ENCODE measurements around the gene NUDT3. TPM values are rescaled to one million over a fixed set of nuclear protein-coding genes. Genes with fewer than 3 reads are reported as not detected.

Gene NUDT3
- polyA plus RNA-seq, 3 donors: 9.3 to 33.3 (median 10.9) TPM

- Mint-ChIP-seq H3K4me3 (no peak overlapping the region), H3K36me3 (no peaks in the 10 kb centered on the region), H3K27ac (no peak overlapping the region), H3K9me3 (peaks cover 0 to 15% (median 4%) of the 10 kb centered on the region in 7 donors), H3K27me3 (ENCODE audit: low read depth in 3 of 3) (peaks cover under 1 to 2% (median 1%) of the 10 kb centered on the region in 3 donors), H3K4me1 (no peaks in the 10 kb centered on the region)
- no peaks in the 10 kb centered on the region for H3K79me2 ChIP-seq (ENCODE audit: insufficient read depth, low read length)
- no peak overlapping the region for H3K27ac ChIP-seq (ENCODE audit: low read depth in 1 of 2, low read length in 2 of 2)
- H3K9me3 ChIP-seq (replicated peaks in 1 of 2; ENCODE audit: control insufficient read depth in 1 of 2, insufficient read depth in 1 of 2, low read length in 2 of 2): peaks cover 0 to 4% of the 10 kb centered on the region in 2 donors
- no peaks in the 10 kb centered on the region for H4K20me1 ChIP-seq (ENCODE audit: insufficient read depth, low read length)
- H3K4me3 ChIP-seq (replicated peaks in 1 of 3; ENCODE audit: low read depth in 2 of 3, low read length in 3 of 3): no peak overlapping the region
- H3K4me1 ChIP-seq (ENCODE audit: control insufficient read depth in 1 of 2, insufficient read depth in 2 of 2, low read length in 2 of 2): no peaks in the 10 kb centered on the region
- H3K27me3 ChIP-seq (ENCODE audit: control insufficient read depth in 2 of 2, insufficient read depth in 2 of 2, low read length in 2 of 2): no peaks in the 10 kb centered on the region
- no peak for TF ChIP-seq CTCF (IDR thresholded peaks at IDR 0.05)
- no CpG with 5 or more reads among the region's 3 CpGs for WGBS (ENCODE audit: insufficient coverage)
- no peaks in the 10 kb centered on the region for H3K36me3 ChIP-seq (replicated peaks in 1 of 2; ENCODE audit: control insufficient read depth in 1 of 2, insufficient read depth in 2 of 2, low read length in 2 of 2)
- H3K4me2 ChIP-seq (replicated peaks; ENCODE audit: extremely low read depth, low read length, poor library complexity, severe bottlenecking): no peak overlapping the region
- no peak overlapping the region for H3K9ac ChIP-seq (ENCODE audit: insufficient read depth, low read length, poor library complexity, severe bottlenecking)
- no peak for DNase-seq
- no peak overlapping the region for H2AFZ ChIP-seq (ENCODE audit: insufficient read depth, low read depth, low read length, poor library complexity, severe bottlenecking)
- intact Hi-C loops (cut with micrococcal nuclease): no loop called here
These were observed 47.0 kb upstream of the NUDT3 start for GRCh38 chr6:34439442-34439841.

GRCh38 chr6:34438705-34439104 is 46.2 kb upstream of the NUDT3 start:
- Histone ChIP-seq H3K9ac (ENCODE audit: insufficient read depth, low read length, poor library complexity, severe bottlenecking) (no peak overlapping the region), H3K36me3 (replicated peaks in 1 of 2; ENCODE audit: control insufficient read depth in 1 of 2, insufficient read depth in 2 of 2, low read length in 2 of 2) (no peaks in the 10 kb centered on the region), H4K20me1 (ENCODE audit: insufficient read depth, low read length) (no peaks in the 10 kb centered on the region), H3K4me2 (replicated peaks; ENCODE audit: extremely low read depth, low read length, poor library complexity, severe bottlenecking) (no peak overlapping the region), H3K4me1 (ENCODE audit: control insufficient read depth in 1 of 2, insufficient read depth in 2 of 2, low read length in 2 of 2) (no peaks in the 10 kb centered on the region), H3K27ac (ENCODE audit: low read depth in 1 of 2, low read length in 2 of 2) (no peak overlapping the region), H3K9me3 (replicated peaks in 1 of 2; ENCODE audit: control insufficient read depth in 1 of 2, insufficient read depth in 1 of 2, low read length in 2 of 2) (peaks cover 0 to 4% of the 10 kb centered on the region in 2 donors), H2AFZ (ENCODE audit: insufficient read depth, low read depth, low read length, poor library complexity, severe bottlenecking) (no peak overlapping the region), H3K27me3 (ENCODE audit: control insufficient read depth in 2 of 2, insufficient read depth in 2 of 2, low read length in 2 of 2) (no peaks in the 10 kb centered on the region), H3K4me3 (replicated peaks in 1 of 3; ENCODE audit: low read depth in 2 of 3, low read length in 3 of 3) (no peak overlapping the region), H3K79me2 (ENCODE audit: insufficient read depth, low read length) (no peaks in the 10 kb centered on the region)
- Mint-ChIP-seq H3K27me3 (ENCODE audit: low read depth in 3 of 3) (peaks cover 1 to 2% (median 2%) of the 10 kb centered on the region in 3 donors), H3K27ac (no peak overlapping the region), H3K36me3 (no peaks in the 10 kb centered on the region), H3K9me3 (peaks cover 0 to 15% (median 4%) of the 10 kb centered on the region in 7 donors), H3K4me3 (no peak overlapping the region), H3K4me1 (no peaks in the 10 kb centered on the region)
- intact Hi-C loops (cut with micrococcal nuclease): no loop called here
- TF ChIP-seq CTCF (IDR thresholded peaks at IDR 0.05): no peak
- DNase-seq: no peak
- WGBS (ENCODE audit: insufficient coverage): 100% methylated on average over 1 of the region's 4 CpGs
